H7 (cell line): ENCODE data around the gene GNPTAB. TPM values are rescaled to one million over a fixed set of nuclear protein-coding genes. Genes with fewer than 3 reads are reported as not detected.
"Not testable (repeated sequence)": the region's sequence is repeated elsewhere in the genome, so short reads cannot be mapped to it uniquely, and the experiment has no call there.

ENCODE experiments used
- DNase-seq: peaks from one replicate; pipeline ENCODE4 v3.0.0; 2012
- H3K27me3 ChIP-seq: 2 replicates; pipeline ENCODE4 v1.6.0; 2011; ENCODE audit warnings: mild to moderate bottlenecking, low read length; ENCODE audit not compliant: control insufficient read depth, insufficient read depth
- H3K36me3 ChIP-seq: replicated peaks from 2 replicates; pipeline ENCODE4 v1.5.1; 2011; ENCODE audit warnings: low read length; ENCODE audit not compliant: control insufficient read depth, insufficient read depth
- H3K4me3 ChIP-seq: 2 replicates; pipeline ENCODE4 v1.5.1; 2011; ENCODE audit warnings: low read depth, mild to moderate bottlenecking, control low read depth, low read length, moderate library complexity; ENCODE audit not compliant: insufficient read depth
- total RNA-seq: library from RNA; depleted of rRNA; stranded (reverse); fragments of >200 nt; shearing (Covaris generic); gene quantifications from 2 replicates; pipeline ENCODE4 v1.2.3, GENCODE V29; 2014

GNPTAB gene
- total RNA-seq, 1 experiment from 2014 or later, result 13.9 TPM

DNA sequence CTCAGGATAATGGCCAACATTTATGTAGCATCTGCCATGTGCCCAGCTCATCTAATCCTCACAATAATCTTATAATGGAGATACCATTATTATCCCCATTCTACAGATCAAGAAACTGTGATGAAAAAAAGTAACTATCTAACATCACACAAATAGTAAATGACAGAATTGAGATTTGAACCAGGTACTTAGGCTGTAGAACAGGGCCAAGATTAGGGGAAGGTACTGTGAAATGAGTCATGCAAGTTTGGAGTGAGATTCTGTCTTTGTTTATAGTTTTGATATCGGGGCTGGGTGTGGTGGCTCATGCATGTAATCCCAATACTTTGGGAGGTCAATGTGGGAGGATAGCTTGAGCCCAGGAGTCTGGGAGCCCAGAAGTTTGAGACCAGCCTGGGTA lies 1.3 kb upstream of the GNPTAB start:
- H3K4me3 ChIP-seq, result no peak overlapping the region
- H3K27me3 ChIP-seq, result no peaks in the 10 kb centered on the region
- H3K36me3 ChIP-seq, result no peaks in the 10 kb centered on the region
- no peak for DNase-seq

GRCh38 chr12:101829639-101830366 lies 956 bp downstream of the GNPTAB start:
- Histone ChIP-seq H3K36me3 (no peaks in the 10 kb centered on the region), H3K4me3 (peak overlapping the region; percentile 64), H3K27me3 (no peaks in the 10 kb centered on the region)
- DNase-seq, result no peak

GRCh38 chr12:101828463-101829196 lies 2.1 kb downstream of the GNPTAB start:
- H3K4me3 ChIP-seq, result no peak overlapping the region
- H3K36me3 ChIP-seq, result no peaks in the 10 kb centered on the region
- no peak for DNase-seq
- H3K27me3 ChIP-seq, result no peaks in the 10 kb centered on the region

- Histone ChIP-seq H3K27me3 (no peaks in the 10 kb centered on the region), H3K36me3 (no peaks in the 10 kb centered on the region), H3K4me3 (no peak overlapping the region)
- peak; percentile 23 for DNase-seq
Measured at GRCh38 chr12:101826766-101827368, 3.9 kb downstream of the GNPTAB start.

DNA sequence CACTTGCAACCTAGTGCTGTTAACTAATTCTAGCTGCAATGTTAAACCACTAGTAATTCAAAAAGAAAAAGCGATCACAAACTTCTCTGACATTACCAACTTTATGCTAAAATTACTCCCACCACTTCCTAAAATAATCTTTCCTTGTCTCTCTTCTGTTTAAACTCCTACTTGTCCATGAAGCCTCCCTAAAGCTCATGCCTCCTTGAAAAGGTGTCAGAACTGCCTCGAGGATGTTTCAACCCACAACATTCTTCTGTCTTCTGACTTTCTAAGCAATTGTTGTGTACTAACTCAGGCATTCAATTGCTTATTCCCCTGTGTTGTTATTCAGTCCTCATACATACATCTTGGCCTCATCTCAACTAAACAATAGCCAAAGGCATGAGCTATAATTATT lies 5.9 kb downstream of the GNPTAB start:
- DNase-seq, result no peak
- Histone ChIP-seq H3K27me3 (no peaks in the 10 kb centered on the region), H3K36me3 (no peaks in the 10 kb centered on the region), H3K4me3 (no peak overlapping the region)

- Histone ChIP-seq H3K36me3 (no peaks in the 10 kb centered on the region), H3K4me3 (no peak overlapping the region), H3K27me3 (no peaks in the 10 kb centered on the region)
- DNase-seq, result peak; percentile 74
Measured at GRCh38 chr12:101823891-101824290, 6.9 kb downstream of the GNPTAB start.

GRCh38 chr12:101823039-101823438 lies 7.7 kb downstream of the GNPTAB start:
- DNase-seq, result no peak
- Histone ChIP-seq H3K4me3 (no peak overlapping the region), H3K36me3 (no peaks in the 10 kb centered on the region), H3K27me3 (no peaks in the 10 kb centered on the region)

GRCh38 chr12:101819467-101819866 lies 11.3 kb downstream of the GNPTAB start:
- no peak for DNase-seq
- H3K4me3 ChIP-seq, result no peak overlapping the region
- H3K36me3 ChIP-seq, result no peaks in the 10 kb centered on the region
- no peaks in the 10 kb centered on the region for H3K27me3 ChIP-seq

DNA sequence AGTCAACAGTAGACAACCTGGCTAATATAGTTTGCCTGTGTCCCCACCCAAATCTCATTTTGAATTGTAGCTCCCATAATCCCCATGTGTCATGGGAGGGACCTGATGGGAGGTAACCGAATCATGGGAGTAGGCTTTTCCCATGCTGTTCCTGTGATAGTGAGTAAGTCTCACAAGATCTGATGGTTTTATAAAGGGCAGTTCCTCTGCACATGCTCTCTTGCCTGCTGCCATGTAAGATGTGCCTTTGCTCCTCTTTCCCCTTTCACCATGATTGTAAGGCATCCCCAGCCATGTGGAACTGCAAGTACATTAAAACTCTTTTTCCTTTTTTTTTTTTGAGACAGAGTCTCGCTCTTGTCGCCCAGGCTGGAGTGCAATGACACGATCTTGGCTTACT lies 12.1 kb downstream of the GNPTAB start:
- not testable (repeated sequence) for H3K27me3 ChIP-seq, H3K4me3 ChIP-seq, H3K36me3 ChIP-seq, DNase-seq

DNA sequence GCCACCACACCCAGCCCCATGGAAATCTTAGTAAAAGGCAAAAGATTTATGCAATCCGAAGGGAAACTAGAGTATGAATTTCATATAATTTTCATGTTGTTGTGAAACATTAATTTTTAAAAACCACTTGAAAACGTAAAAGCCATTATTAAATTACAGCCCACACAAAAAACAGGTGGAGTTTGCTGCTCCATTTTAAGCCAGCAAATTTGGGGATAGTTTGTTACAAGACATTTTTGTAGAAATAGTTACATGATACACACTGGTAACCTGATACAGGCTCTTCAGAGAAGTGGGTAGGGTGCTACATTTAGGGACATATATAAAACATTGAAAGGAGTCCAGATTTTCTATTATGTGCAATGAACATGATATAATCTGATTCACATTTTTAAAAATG lies 17.6 kb downstream of the GNPTAB start:
- Histone ChIP-seq H3K4me3 (no peak overlapping the region), H3K36me3 (no peaks in the 10 kb centered on the region), H3K27me3 (no peaks in the 10 kb centered on the region)
- no peak for DNase-seq

- not testable (repeated sequence) for H3K36me3 ChIP-seq, H3K27me3 ChIP-seq, H3K4me3 ChIP-seq, DNase-seq
Measured at GRCh38 chr12:101812716-101813115, 18.0 kb downstream of the GNPTAB start.

DNA sequence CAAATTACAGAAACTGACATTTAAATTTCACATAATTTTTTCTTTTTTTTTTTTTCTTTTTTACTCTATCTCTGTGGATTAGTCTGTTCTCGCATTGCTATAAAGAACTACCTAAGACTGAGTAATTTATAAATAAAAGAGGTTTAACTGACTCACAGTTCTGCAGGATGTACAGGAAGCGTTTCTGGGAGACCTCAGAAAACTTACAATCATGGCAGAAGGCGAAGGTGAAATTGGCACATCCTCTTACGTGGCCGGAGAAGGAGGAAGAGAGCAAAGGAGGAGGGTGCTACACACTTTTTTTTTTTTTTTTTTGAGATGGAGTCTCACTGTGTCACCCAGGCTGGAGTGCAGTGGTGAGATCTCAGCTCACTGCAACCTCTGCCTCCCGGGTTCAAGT lies 19.4 kb downstream of the GNPTAB start:
- H3K36me3 ChIP-seq, H3K4me3 ChIP-seq, DNase-seq, H3K27me3 ChIP-seq: not testable (repeated sequence)

- Histone ChIP-seq H3K4me3 (no peak overlapping the region), H3K36me3 (no peaks in the 10 kb centered on the region), H3K27me3 (no peaks in the 10 kb centered on the region)
- DNase-seq, result no peak
Measured at GRCh38 chr12:101809208-101809607, 21.6 kb downstream of the GNPTAB start.

DNA sequence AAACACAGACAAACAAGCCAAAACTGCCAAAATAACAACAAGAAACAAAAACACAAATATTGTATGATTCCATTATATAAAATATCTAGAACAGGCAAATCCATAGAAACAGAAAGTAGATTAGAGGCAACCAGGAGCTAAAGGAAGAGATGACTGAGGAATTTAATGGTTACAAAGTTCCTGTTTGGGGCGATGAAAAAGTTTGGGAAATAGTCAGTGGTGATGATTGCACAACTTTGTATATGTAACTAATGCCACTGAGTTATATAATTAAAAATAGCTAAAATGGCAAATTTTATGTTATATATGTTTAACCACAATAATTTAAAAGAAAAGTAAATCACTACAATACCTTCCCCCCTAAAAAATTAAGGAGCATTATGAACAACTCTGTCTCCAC lies 24.5 kb downstream of the GNPTAB start:
- no peaks in the 10 kb centered on the region for H3K36me3 ChIP-seq
- no peak for DNase-seq
- H3K4me3 ChIP-seq, result no peak overlapping the region
- no peaks in the 10 kb centered on the region for H3K27me3 ChIP-seq

DNA sequence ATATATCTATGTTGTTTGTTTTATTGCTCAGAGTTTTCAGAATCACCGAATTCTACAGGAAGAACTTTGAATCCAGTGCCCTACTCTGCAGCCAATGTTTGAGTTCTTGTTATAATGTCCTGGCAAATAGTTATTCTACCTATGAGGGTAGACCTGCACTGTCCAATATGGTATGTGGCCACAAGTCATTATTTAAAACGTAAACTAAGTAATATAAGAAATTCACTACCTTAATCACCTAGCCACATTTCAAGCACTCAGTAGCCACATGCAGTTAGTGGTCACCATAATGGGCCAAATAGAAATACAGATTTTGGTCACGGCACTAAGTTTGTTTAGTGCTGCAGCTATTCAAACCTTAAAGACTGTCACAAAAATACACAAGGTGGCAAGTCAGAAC lies 26.4 kb downstream of the GNPTAB start:
- no peak for DNase-seq
- Histone ChIP-seq H3K36me3 (no peaks in the 10 kb centered on the region), H3K27me3 (no peaks in the 10 kb centered on the region), H3K4me3 (no peak overlapping the region)
